ENCODE measurements around the gene HSPG2.

The HSPG2 gene

GRCh38 chr1:21863981-21864380 lies 73.1 kb downstream of the HSPG2 start:
- DNase-seq (ENCODE audit: low read depth in 2 of 2) = no peak

- no peak for DNase-seq (ENCODE audit: low read depth in 2 of 2)
These were observed 75.3 kb downstream of the HSPG2 start for GRCh38 chr1:21861602-21862429.

GRCh38 chr1:21860971-21861370 lies 76.1 kb downstream of the HSPG2 start:
- DNase-seq (ENCODE audit: low read depth in 2 of 2) = no peak

GRCh38 chr1:21859669-21860179 lies 77.4 kb downstream of the HSPG2 start:
- no peak for DNase-seq (ENCODE audit: low read depth in 2 of 2)

GRCh38 chr1:21857840-21858670 lies 79.1 kb downstream of the HSPG2 start:
- DNase-seq (ENCODE audit: low read depth in 2 of 2) = no peak

GRCh38 chr1:21857142-21857839 lies 79.8 kb downstream of the HSPG2 start:
- DNase-seq (ENCODE audit: low read depth in 2 of 2) = no peak

- no peak for DNase-seq (ENCODE audit: low read depth in 2 of 2)
These were observed 81.6 kb downstream of the HSPG2 start for GRCh38 chr1:21855257-21856096.

- DNase-seq (ENCODE audit: low read depth in 2 of 2) = no peak
These were observed 82.4 kb downstream of the HSPG2 start for GRCh38 chr1:21854751-21855131.

GRCh38 chr1:21854090-21854750 lies 82.9 kb downstream of the HSPG2 start:
- DNase-seq (ENCODE audit: low read depth in 2 of 2) = no peak

GRCh38 chr1:21853131-21853427 lies 84.0 kb downstream of the HSPG2 start:
- DNase-seq (ENCODE audit: low read depth in 2 of 2) = no peak

GRCh38 chr1:21852282-21853130 lies 84.6 kb downstream of the HSPG2 start:
- DNase-seq (ENCODE audit: low read depth in 2 of 2) = no peak

- no peak for DNase-seq (ENCODE audit: low read depth in 2 of 2)
These were observed 85.5 kb downstream of the HSPG2 start for GRCh38 chr1:21851430-21852250.

GRCh38 chr1:21849909-21850576 lies 87.1 kb downstream of the HSPG2 start:
- DNase-seq (ENCODE audit: low read depth in 2 of 2) = no peak

GRCh38 chr1:21848524-21849174 lies 88.5 kb downstream of the HSPG2 start:
- DNase-seq (ENCODE audit: low read depth in 2 of 2) = no peak

GRCh38 chr1:21847223-21848205 lies 89.6 kb downstream of the HSPG2 start:
- no peak for DNase-seq (ENCODE audit: low read depth in 2 of 2)

Measured in stimulated activated CD4-positive, alpha-beta T cell treated with anti-CD3 and anti-CD28 coated beads, Interleukin-12 subunit alpha, Interleukin-12 subunit beta, amount 100 ng/mL, for 24 hours (primary cell).